GM21619 (cell line): ENCODE measurements around the gene PCBP3.

ENCODE experiments used
- ATAC-seq: cut with Tn5 transposase; IDR thresholded peaks from one replicate; pipeline ENCODE4 v1.9.1; 2021; ENCODE audit not compliant: unreplicated experiment

The PCBP3 gene

DNA sequence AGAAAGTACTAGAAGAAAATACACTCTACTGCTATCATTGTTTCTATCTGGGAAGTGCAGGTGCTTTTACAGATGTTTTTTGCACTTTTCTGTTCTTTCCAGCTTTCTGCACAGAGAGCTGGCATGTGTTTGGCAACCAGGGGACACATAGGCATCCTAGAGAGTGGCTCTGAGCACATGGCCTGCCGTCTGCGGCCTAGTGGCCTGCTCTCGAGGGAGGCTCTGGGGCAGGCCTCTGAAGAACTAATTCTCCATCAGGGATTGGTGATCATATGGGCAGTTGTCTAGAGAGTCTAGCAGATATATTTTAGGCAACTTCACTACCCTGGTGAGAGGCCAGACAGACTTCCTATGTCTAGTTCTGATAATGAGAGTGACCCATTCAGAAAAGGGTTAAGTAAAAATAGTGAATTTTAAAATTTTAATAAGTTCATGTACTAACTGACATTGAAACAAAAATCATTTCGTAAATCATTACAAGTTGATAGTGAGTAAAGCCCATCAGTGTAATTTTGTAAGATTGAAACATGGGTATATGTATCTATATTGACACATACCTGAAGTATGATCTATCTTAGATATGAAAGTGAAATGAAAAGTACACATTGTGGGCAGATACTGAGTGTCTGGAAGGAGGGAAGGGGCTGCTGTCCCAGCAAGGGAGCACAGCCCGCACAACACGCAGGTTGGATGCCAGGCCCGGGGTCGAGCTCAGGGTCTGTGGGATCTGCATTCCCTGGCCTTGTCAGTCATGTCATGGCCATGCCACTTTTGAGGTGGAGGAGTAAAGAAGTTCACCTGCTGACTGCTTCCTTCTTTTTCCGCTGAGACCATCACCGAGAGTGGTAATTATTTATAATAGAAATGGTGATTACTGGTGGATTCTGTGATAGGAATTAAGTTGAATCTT, 79.8 kb downstream of the PCBP3 start:
- no peak for ATAC-seq

DNA sequence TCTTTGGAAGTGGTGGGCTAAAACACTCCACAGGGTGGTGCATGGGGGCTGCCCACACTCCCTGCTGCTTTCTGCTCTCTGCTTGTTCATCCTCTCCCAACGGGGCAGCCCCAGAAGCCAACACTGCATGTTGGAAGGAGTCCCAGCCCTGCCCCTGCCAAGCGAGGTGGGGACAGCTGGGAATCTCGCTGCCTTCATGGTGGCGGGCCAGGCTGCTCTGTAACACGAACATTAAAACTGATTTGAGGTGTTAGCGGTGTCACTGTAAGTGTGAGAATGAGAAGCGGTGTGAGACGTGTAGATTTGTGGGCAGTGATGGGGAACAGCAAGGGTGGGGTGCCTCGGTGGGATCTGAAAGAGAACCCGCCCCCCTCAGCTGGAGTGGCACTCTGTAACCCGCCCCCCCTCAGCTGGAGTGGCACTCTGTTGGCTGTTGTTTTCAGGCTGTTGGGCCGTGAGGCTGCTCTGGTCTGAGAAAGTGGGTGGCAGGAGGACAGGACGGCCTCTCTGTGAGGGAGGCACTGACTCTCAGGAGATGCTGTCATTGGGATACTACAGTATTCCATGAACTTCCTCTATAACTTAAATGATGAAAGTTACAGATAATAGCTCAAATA, 80.9 kb downstream of the PCBP3 start:
- no peak for ATAC-seq

DNA sequence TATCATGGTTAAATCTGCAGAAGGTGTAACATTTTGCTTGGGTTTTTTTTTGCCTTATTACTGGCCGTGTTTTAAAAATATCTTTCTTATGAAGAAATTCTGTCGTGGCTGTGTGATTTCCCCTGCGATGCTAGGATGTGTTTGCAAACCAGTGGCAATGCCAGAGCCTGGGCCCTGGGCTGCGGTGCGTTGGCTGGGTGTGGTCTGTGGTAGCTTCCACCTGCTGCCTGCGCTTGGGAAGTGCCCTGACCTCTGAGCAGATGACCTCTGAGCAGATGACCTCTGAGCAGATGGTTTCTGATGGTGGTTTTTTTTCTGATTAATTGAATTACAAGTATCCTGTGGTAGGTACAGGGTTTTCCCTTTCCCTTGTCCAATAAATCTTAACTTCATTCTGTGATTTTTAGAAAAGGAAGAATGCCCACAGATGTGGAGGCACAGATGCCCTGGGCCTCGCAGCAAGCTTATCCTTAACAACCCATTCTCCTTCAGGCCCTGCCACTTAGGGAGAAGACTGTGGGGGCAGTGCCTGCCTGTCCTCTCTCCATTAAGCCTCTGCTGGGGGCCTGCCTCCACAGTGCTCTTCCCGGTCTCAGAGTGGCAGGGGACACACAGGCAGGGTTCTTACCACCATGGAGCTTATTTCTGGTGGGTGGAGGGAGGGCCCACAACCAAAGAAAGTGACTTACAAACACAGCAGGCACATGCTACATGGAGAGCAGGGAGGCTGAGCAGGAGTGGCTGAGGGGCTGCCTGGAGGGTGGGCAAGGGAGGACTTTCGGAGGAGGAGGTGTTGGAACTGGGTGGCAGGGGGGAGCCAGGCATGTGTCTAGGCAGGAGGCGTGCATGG, 81.7 kb downstream of the PCBP3 start:
- ATAC-seq = no peak

- ATAC-seq = no peak
Observed at GRCh38 chr21:45725844-45726200, 82.3 kb downstream of the PCBP3 start.

- no peak for ATAC-seq
Observed at GRCh38 chr21:45726438-45726837, 82.9 kb downstream of the PCBP3 start.

GRCh38 chr21:45727390-45727789, 83.9 kb downstream of the PCBP3 start:
- no peak for ATAC-seq

GRCh38 chr21:45735259-45736000, 91.9 kb downstream of the PCBP3 start:
- ATAC-seq = no peak

GRCh38 chr21:45736042-45736689, 92.6 kb downstream of the PCBP3 start:
- no peak for ATAC-seq

DNA sequence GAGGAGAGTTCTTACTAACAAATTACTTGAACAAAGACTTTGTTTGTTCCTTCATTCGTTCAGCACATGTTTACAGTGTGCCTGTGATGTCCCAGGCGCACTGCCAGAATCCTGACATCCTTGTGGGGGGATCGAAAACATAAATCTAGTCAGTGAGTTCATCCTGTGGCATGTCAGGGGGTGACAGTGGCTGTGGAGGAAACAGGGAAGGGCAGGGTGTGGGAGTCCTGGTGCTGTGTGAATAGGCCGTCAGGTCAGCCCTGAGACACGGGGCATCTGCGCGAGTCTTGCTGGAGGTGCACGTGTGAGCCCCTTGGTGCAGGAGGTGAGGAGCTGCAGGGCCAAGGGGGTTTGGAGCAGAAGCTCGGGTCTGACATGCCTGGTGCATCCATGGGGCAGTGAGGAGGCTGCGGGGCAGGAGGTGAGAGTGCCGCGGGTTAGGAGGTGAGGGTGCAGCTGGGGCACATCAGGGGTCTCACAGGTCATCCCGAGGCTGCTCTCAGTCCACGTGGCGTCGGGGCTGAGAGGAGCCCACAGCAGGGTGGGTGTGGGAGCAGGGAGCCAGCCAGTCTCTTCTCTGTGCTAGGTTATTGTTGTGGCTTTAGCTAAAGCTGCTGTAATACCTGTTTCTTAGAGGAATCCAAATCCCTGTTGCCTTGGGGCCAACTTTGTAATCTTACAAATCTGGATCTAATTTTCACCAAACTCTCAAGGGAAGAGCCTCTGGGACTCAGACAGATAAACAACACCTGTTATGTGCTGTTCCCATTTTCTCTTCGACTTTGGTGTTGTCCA, 93.4 kb downstream of the PCBP3 start:
- no peak for ATAC-seq

- ATAC-seq = no peak
Observed at GRCh38 chr21:45737485-45738166, 94.1 kb downstream of the PCBP3 start.

GRCh38 chr21:45739218-45740087, 95.9 kb downstream of the PCBP3 start:
- ATAC-seq = no peak

- ATAC-seq = no peak
Observed at GRCh38 chr21:45740088-45740440, 96.5 kb downstream of the PCBP3 start.

GRCh38 chr21:45740491-45741357, 97.2 kb downstream of the PCBP3 start:
- no peak for ATAC-seq

DNA sequence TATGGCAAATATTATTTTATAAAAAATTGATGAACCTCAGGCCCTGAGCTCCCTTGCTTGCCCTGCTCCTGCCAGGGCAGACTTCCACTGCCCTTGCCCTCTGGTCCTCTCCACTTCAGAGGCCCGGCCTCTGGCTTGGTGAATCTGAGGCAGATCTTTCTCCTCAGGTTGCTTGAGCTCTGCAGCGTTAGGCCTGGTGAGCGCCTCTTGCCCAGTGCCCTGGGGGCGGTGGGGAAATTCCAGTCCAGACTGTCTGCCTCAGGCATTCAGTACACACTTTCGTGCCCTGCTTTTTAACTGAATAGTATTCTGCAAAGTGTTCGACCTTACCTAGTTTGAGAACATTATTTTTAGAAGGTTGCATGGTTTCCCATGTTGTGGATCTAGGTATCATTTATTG, 98.2 kb downstream of the PCBP3 start:
- ATAC-seq = no peak

- no peak for ATAC-seq
Observed at GRCh38 chr21:45742247-45742646, 98.7 kb downstream of the PCBP3 start.

- ATAC-seq = no peak
Observed at GRCh38 chr21:45745256-45745655, 101.7 kb downstream of the PCBP3 start.

GRCh38 chr21:45747233-45747766, 103.8 kb downstream of the PCBP3 start:
- no peak for ATAC-seq
